ENCODE measurements around the gene DEPDC1B. TPM values are rescaled to one million over a fixed set of nuclear protein-coding genes. Genes with fewer than 3 reads are reported as not detected.
"Not testable (repeated sequence)": the region's sequence is repeated elsewhere in the genome, so short reads cannot be mapped to it uniquely, and the experiment has no call there.

DEPDC1B gene
- total RNA-seq, 1 donor from 2014 or later = 0.74 TPM

- Histone ChIP-seq H3K36me3 (no peaks in the 10 kb centered on the region), H3K9me3 (no peaks in the 10 kb centered on the region), H3K4me3 (no peak overlapping the region), H3K27ac (no peak overlapping the region), H3K4me1 (no peaks in the 10 kb centered on the region), H3K27me3 (no peaks in the 10 kb centered on the region)
- intact Hi-C loops (cut with DNase I) = no loop called here
- no peak for DNase-seq (ENCODE audit: extremely low spot score in 2 of 2)
- no peak for TF ChIP-seq CTCF (IDR thresholded peaks at IDR 0.05)
- TF ChIP-seq POLR2AphosphoS5 (IDR thresholded peaks at IDR 0.05; ENCODE audit: insufficient read depth in 1 of 2, low read depth in 1 of 2) = no peak
- no peak for TF ChIP-seq POLR2A (IDR thresholded peaks at IDR 0.05)
Observed at GRCh38 chr5:60632153-60632552, 67.8 kb downstream of the DEPDC1B start.

GRCh38 chr5:60630836-60631235 is 69.1 kb downstream of the DEPDC1B start:
- TF ChIP-seq POLR2A (IDR thresholded peaks at IDR 0.05) (no peak), POLR2AphosphoS5 (IDR thresholded peaks at IDR 0.05; ENCODE audit: insufficient read depth in 1 of 2, low read depth in 1 of 2) (no peak), CTCF (IDR thresholded peaks at IDR 0.05) (no peak)
- DNase-seq (ENCODE audit: extremely low spot score in 2 of 2) = no peak
- Histone ChIP-seq H3K9me3 (no peaks in the 10 kb centered on the region), H3K27ac (no peak overlapping the region), H3K36me3 (no peaks in the 10 kb centered on the region), H3K4me1 (no peaks in the 10 kb centered on the region), H3K4me3 (no peak overlapping the region), H3K27me3 (no peaks in the 10 kb centered on the region)
- intact Hi-C loops (cut with DNase I) = no loop called here

GRCh38 chr5:60630179-60630578 is 69.8 kb downstream of the DEPDC1B start:
- Histone ChIP-seq H3K4me1 (no peaks in the 10 kb centered on the region), H3K27ac (no peak overlapping the region), H3K9me3 (no peaks in the 10 kb centered on the region), H3K4me3 (no peak overlapping the region), H3K27me3 (no peaks in the 10 kb centered on the region), H3K36me3 (no peaks in the 10 kb centered on the region)
- intact Hi-C loops (cut with DNase I) = no loop called here
- no peak for TF ChIP-seq POLR2AphosphoS5 (IDR thresholded peaks at IDR 0.05; ENCODE audit: insufficient read depth in 1 of 2, low read depth in 1 of 2)
- no peak for TF ChIP-seq CTCF (IDR thresholded peaks at IDR 0.05)
- TF ChIP-seq POLR2A (IDR thresholded peaks at IDR 0.05) = no peak
- DNase-seq (ENCODE audit: extremely low spot score in 2 of 2) = no peak

- DNase-seq (ENCODE audit: extremely low spot score in 2 of 2); H3K4me1 ChIP-seq; H3K9me3 ChIP-seq; H3K4me3 ChIP-seq; H3K27me3 ChIP-seq; H3K27ac ChIP-seq; H3K36me3 ChIP-seq; intact Hi-C loops (cut with DNase I): not testable (repeated sequence)
Observed at GRCh38 chr5:60624875-60625274, 75.1 kb downstream of the DEPDC1B start.

GRCh38 chr5:60620752-60621151 is 79.2 kb downstream of the DEPDC1B start:
- H3K36me3 ChIP-seq; H3K4me3 ChIP-seq; intact Hi-C loops (cut with DNase I); H3K4me1 ChIP-seq; DNase-seq (ENCODE audit: extremely low spot score in 2 of 2); H3K27ac ChIP-seq; H3K27me3 ChIP-seq; H3K9me3 ChIP-seq: not testable (repeated sequence)

- TF ChIP-seq POLR2AphosphoS5 (IDR thresholded peaks at IDR 0.05; ENCODE audit: insufficient read depth in 1 of 2, low read depth in 1 of 2) (no peak), POLR2A (IDR thresholded peaks at IDR 0.05) (no peak), CTCF (IDR thresholded peaks at IDR 0.05) (no peak)
- Histone ChIP-seq H3K4me1 (no peaks in the 10 kb centered on the region), H3K4me3 (no peak overlapping the region), H3K27ac (no peak overlapping the region), H3K27me3 (no peaks in the 10 kb centered on the region), H3K36me3 (no peaks in the 10 kb centered on the region), H3K9me3 (no peaks in the 10 kb centered on the region)
- intact Hi-C loops (cut with DNase I) = no loop called here
- no peak for DNase-seq (ENCODE audit: extremely low spot score in 2 of 2)
Observed at GRCh38 chr5:60613826-60614225, 86.1 kb downstream of the DEPDC1B start.
